Stimulated activated CD4-positive, alpha-beta T cell treated with anti-CD3 and anti-CD28 coated beads, Interleukin-2, amount 100 ng/mL, for 48 hours (primary cell): ENCODE results near the gene CPNE6.
A peak's percentile ranks its signal among the peaks of the same experiment; 100 is the strongest.
"Not testable (repeated sequence)": the region's sequence is repeated elsewhere in the genome, so short reads cannot be mapped to it uniquely, and the experiment has no call there.

Source experiments
- DNase-seq, 2 donors: peaks; one replicate each; pipeline ENCODE4 v3.0.0-alpha.2; 2020

CPNE6 gene

DNA sequence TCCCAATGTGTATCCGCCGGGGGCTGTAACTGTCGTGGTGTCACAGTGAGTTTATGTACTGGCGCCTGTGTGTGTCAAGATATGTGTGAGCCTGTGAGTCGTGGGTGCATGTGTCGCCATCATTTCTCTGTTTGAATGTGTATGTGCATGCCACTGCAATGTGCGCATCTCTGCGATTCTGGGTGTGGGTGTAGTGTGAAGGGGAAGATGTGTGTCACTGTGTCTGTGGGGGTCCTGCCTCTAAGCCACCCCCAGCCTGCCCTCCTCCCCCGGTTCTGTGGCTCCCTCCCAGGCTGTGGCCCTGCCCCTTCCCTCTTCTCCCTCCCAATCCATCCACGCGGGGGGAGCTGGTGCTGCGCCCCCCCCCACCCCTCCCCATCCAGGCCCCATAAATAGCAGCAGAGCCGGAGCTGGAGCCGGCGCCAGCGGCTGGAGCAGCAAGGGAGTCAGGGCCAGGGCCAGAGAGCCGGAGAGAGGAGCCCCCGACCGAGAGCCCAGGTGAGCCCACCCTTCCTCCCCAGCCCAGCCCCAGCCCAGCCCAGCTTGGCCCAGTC lies at the start of gene CPNE6:
Gene CPNE6, plus strand, starts transcription at position 419 of the 554 bp plus-strand sequence. CDS start 1,375 bp downstream, outside the sequence.
- DNase-seq = peak in 1 of 2 donors; percentile 38

DNA sequence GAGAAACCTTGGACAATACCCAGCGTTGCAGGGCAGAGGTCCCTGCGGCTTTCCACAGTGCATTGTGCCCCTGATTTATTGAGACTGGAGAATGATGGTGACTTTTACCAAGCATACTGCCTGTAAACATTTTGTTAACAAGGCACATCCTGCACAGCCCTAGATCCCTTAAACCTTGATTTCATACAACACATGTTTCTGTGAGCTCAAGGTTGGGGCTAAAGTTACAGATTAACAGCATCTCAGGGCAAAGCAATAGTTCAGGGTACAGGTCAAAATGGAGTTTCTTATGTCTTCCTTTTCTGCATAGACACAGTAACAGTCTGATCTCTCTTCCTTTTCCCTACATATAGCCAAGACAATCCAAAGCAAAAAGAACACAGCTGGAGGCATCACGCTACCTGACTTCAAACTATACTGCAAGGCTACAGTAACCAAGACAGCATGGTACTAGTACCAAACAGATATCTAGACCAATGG lies 46.4 kb upstream of the CPNE6 start:
- DNase-seq = not testable (repeated sequence)

- not testable (repeated sequence) for DNase-seq
Measured at GRCh38 chr14:24029687-24030086, 41.7 kb upstream of the CPNE6 start.

- not testable (repeated sequence) for DNase-seq
Measured at GRCh38 chr14:24031331-24031730, 40.0 kb upstream of the CPNE6 start.

- DNase-seq = no peak
Measured at GRCh38 chr14:24032727-24033418, 38.5 kb upstream of the CPNE6 start.

DNA sequence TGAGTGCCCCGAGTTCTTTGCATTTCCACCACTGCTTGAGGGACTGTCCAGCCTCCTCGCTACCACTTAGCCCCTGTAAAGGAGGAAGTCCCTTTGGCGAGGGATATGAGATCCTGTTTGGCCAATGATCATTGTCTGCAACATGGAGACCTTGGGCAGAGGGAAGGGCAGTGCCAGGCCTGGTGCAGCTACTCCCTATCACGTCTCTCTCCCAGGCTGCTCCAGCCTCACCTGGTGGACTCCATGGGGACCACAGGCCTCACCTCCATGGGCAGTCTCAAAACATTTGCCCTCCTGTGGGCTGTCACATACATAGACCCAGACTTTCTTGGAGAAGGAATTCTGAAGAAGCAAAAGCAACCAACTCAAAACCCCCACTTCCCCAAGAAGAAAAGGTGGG lies 35.6 kb upstream of the CPNE6 start:
- not testable (repeated sequence) for DNase-seq

GRCh38 chr14:24036169-24036962 lies 35.0 kb upstream of the CPNE6 start:
- peak; percentile 50 to 52 for DNase-seq

- not testable (repeated sequence) for DNase-seq
Measured at GRCh38 chr14:24036963-24037657, 34.3 kb upstream of the CPNE6 start.

DNA sequence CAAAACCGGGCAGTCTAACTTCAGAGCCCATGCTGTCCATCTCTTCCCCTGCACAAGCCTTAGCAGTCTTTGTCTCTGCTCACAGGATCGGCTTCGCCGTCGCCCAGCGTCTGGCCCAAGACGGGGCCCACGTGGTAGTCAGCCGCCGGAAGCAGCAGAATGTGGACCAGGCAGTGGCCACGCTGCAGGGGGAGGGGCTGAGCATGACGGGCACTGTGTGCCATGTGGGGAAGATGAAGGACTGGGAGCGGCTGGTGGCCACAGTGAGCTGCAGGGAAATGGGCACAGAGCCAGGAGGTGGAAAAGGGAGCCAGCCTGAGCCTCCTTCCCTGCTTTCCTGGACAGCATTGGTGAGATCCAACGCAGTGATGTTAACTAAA lies 33.7 kb upstream of the CPNE6 start:
- DNase-seq = no peak

- no peak for DNase-seq
Measured at GRCh38 chr14:24038686-24039085, 32.7 kb upstream of the CPNE6 start.

- DNase-seq = no peak
Measured at GRCh38 chr14:24040692-24041091, 30.7 kb upstream of the CPNE6 start.

- no peak for DNase-seq
Measured at GRCh38 chr14:24042746-24043145, 28.6 kb upstream of the CPNE6 start.

- DNase-seq = not testable (repeated sequence)
Measured at GRCh38 chr14:24049002-24049401, 22.4 kb upstream of the CPNE6 start.

DNA sequence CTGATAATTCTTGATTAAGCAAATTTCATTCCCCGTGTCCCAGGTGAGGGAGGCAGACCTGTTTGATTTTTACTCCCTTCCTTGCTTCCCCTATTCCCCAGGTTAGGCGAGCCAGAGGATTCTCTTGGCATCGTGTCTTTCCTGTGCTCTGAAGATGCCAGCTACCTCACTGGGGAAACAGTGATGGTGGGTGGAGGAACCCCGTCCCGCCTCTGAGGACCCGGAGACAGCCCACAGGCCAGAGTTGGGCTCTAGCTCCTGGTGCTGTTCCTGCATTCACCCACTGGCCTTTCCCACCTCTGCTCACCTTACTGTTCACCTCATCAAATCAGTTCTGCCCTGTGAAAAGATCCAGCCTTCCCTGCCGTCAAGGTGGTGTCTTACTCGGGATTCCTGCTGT lies 20.6 kb upstream of the CPNE6 start:
- not testable (repeated sequence) for DNase-seq

DNA sequence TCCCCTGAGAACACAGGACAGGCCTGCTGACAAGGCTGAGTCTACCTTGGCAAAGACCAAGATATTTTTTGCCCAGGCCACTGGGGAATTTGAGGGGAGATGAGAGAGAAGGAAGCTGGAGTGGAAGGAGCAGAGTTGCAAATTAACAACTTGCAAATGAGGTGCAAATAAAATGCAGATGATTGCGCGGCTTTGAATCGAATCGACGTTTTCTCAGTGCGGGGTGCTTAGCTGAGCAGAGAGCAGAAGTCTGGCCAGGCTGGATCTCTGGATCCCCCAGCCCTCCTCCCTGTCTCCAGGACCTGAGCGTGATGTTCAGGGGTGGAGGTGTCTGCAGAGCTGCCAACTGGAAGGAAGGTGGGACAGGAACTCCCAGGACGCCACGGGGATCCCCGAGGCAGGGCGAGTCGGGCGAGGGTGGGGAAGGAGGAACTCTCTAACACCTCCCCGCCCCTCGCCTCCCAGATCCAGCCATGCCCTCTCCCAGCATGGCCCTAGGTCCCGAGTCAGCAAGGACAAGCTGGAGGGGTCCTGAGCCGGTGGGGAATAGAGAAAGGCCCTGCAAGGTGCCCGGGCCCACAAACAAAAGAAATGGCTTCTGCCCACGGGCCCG lies 20.1 kb upstream of the CPNE6 start:
- no peak for DNase-seq

GRCh38 chr14:24051789-24052655 lies 19.3 kb upstream of the CPNE6 start, which contains the start of gene CARMIL3:
TSS of gene CARMIL3 (plus strand) at chr14:24052009. CDS start at chr14:24052154, 145 bp downstream.
- peak; percentile 45 to 52 for DNase-seq

DNA sequence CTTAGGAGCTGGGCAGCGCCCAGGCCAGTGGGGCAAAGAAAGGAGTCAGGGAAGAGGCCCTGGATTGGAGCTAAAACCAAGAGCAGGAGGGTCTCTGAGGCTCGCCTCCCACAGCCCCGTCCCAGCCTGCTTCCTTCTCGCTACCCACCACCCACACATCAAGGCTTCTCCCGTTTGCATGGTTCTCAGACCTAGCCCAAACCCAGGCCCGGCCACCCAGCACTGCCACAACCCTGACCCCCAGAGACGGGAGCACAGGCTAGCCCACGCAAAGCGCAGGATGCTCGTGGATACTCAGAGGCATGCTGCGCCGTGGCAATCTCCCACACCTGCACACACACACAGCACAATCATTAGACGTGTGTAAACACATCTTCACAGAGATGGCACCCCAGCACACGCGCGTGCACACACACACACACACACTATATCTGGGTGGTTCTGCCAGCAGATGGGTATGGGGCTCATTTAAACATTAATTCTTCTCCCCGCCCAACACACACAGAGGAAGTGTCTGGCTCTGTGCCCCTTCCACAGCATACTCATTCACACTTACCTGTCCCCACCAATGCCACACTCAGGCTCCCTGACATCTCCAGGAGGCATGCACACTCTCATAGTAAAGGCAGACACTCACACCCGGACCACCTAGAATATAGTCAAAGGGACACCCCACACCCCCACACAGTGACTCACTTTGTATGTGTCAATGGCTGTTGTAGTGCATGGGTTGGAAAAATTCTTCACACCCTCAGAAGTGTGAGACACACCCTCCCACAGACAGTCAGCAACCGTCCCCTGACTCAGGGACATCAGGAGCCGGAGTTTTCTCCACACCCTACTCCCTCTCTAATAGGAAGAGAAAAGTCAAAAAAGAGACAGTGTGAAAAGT lies 18.5 kb upstream of the CPNE6 start:
- DNase-seq = peak; percentile 35 to 36

DNA sequence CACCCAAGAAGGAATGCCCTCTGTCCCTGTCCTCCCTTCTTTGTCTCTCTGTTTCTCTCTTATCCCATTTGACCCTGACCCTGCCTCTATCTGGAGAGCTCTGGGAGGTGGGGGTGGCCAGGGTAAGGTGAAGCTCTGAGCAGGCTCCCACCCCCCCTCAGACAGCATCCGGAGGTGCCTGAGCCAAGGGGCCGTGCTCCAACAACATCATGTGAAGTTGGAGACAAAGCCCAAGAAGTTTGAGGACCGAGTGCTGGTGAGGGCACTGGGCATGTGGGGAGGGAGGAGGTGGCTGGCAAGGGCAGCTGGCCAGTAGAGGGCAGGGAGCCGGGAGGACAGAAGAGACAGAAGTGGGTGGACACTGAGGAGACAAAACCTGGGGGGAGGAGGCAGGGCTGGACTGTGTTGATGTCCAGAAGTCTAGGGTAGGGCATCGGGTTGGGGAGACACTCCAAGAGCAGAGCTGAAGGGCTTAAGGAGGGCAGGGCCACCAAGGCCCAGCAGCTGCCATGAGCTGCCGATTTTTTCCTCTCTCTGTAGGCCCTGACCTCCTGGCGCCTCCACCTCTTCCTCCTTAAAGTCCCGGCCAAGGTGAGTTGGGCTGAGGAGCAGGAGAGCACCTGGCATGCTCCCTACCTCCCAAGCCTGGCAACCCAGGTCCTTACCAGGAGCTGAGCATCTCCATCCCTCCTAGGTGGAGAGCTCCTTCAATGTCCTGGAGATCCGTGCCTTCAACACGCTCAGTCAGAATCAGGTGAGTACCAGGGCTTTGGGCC lies 17.6 kb upstream of the CPNE6 start:
- no peak for DNase-seq

DNA sequence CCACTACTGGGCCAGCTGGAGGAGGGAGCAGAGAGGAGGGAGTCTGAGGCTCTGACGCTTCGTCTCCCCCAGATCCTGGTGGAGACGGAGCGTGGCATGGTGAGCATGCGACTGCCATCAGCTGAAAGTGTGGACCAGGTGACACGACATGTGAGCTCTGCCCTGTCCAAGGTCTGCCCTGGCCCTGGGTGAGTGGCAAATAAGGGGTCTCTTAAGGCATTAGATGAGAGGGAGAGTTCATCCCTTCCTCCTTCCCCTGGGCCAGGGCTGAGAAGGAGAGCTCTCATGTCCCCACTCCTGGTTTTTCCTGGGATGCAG lies 17.1 kb upstream of the CPNE6 start:
- DNase-seq = no peak

GRCh38 chr14:24054646-24055045 lies 16.7 kb upstream of the CPNE6 start:
- no peak for DNase-seq
